ENCODE results near the gene NUDT7. TPM values are rescaled to one million over a fixed set of nuclear protein-coding genes. Genes with fewer than 3 reads are reported as not detected.

NUDT7 gene
- total RNA-seq = 4.1 and 4.8 TPM in 2 replicates

DNA sequence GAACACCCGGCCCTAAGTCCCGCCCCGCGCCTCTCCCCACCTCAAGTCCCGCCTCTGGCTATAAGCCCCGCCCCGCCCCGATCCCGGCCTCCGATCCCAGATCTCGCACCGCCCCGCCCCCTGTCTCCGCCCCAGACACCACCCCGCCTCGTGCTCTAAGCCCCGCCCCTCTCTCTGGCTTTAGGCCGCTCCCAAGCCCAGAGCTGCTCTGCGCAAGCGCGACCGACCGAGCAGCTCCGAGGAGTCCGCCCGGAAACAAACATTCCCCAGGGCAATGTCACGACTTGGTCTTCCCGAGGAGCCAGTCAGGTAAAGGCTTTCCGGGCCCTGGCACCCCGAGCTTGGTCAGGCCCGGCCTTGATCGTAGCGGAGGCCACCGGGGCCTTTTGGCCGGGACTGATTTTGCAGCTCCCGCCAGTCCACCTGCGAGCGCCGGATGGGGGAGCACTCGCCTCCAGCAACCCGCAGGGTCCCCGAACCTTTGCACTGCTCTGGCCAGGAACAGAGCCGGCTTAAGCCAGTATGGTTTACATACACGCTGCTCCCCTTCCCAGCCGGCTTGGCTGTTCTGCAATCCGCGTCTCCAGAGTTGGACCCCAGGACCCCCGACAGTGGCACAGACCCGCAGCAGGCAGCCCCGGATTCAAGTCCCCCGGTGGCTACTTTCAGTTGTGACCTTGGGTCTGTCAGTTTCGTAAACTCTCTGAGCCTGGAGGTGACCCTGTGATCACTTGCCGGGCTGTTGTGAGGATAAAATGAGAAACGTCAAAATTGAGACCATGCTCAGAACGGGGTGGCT is at the start of gene NUDT7:
Gene NUDT7, plus strand, starts transcription at position 206 of the 799 bp plus-strand sequence. Its CDS starts 69 bp downstream, at position 275.

DNA sequence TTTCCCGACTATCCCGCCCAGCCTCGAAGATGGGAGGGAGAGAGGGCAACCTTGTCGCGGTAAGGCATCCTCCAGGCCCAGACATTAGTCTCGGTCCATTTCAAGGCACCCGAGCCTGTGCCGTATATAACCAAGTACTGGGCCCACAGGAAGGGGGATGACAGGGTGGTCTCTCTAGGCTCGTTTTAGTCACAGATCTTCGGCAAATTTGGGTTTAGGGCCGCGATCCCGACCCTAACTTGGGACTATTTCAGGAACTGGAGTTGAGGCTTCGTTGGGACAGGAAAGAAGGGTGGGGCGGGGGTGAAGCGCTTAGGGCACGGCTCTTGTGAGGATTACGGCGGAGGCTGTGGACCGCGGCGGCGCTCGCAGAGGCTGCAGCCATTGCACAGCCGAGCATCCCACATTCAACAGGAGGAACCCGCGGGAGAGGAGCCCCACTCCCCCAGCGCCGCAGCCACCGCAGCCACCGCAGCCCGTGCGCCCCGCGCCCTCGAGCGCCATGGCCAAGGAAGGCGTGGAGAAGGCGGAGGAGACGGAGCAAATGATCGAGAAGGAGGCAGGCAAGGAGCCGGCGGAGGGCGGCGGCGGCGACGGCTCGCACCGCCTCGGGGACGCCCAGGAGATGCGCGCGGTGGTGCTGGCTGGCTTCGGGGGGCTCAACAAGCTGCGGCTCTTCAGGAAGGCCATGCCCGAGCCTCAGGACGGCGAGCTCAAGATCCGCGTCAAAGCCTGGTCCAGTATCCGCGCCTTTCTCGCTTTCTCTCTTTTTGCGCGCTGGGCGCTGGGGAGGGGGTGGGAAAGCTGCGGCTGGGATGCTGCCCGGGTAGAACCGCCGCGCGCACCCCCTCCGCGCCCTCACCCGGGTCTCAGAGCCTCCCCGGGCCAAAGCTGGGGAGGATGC is 66.1 kb downstream of the NUDT7 start, which contains the start of gene VAT1L:
Gene VAT1L, plus strand, starts transcription at position 384 of the 904 bp plus-strand sequence. Its CDS starts 119 bp downstream, at position 503.

Other genes with a start within 250 kb of the NUDT7 start
- gene VAT1L, start 66.0 kb downstream of the NUDT7 start, total RNA-seq = 2.4 and 6.8 TPM in 2 replicates

All from thoracic aorta endothelial cell (primary cell).